GM21717 (cell line): ENCODE measurements around the gene TBATA.

Experiments used
- ATAC-seq: cut with Tn5 transposase; IDR thresholded peaks from one replicate; pipeline ENCODE4 v1.9.1; 2021; ENCODE audit warnings: mild to moderate bottlenecking, moderate library complexity; ENCODE audit not compliant: unreplicated experiment

The TBATA gene

DNA sequence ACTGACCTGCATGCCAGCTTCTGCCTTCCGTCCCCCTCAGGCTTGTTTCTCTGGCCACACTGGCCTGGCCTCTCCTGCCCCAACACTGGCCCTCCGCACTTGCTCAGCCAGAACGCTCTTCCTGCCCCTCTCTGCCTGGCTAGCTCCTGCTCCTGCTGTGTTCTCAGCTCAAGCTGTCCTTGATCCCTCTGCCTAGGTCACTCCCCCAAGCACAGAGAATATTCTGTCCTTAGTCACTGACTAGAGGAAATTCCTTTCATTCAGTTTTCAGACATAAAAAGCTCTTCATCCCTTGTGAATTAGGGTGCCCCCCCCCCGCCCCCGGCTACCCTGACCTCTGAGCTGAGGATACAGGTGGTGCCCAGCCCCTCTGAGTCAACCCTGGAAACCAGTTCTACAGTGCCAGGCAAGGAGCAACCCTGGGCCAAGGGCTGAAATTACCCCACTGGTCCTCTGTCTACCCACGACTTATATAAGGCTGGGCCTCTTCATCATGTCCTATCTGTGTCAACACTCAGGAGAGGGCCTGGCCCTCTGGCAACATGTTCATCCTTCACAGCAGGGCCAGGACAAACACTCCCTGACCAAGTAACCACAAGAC, 23.9 kb upstream of the TBATA start:
- no peak for ATAC-seq

- ATAC-seq = no peak
Measured at GRCh38 chr10:70807556-70807955, 22.4 kb upstream of the TBATA start.

DNA sequence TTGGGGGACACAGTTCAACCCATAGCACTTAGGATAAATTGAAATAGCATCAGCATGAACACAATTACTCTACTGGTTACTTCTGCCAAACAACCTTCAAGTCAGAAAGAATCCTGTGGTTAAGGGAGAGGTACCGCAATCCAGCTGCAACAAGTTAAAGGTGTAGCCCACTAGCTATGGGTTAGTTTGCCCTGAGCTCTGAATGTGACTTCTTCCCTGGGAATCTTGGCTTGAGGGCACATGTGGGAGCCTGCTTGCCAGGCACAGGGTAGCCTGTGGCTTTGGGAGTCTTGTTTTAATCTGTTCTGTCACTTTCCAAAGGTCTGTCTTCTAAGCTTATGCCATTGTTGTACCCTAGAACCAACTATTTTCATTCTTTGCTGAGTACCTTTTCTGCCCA, 21.7 kb upstream of the TBATA start:
- ATAC-seq = no peak

GRCh38 chr10:70805619-70806215, 20.5 kb upstream of the TBATA start:
- ATAC-seq = no peak

- no peak for ATAC-seq
Measured at GRCh38 chr10:70804421-70804808, 19.2 kb upstream of the TBATA start.

DNA sequence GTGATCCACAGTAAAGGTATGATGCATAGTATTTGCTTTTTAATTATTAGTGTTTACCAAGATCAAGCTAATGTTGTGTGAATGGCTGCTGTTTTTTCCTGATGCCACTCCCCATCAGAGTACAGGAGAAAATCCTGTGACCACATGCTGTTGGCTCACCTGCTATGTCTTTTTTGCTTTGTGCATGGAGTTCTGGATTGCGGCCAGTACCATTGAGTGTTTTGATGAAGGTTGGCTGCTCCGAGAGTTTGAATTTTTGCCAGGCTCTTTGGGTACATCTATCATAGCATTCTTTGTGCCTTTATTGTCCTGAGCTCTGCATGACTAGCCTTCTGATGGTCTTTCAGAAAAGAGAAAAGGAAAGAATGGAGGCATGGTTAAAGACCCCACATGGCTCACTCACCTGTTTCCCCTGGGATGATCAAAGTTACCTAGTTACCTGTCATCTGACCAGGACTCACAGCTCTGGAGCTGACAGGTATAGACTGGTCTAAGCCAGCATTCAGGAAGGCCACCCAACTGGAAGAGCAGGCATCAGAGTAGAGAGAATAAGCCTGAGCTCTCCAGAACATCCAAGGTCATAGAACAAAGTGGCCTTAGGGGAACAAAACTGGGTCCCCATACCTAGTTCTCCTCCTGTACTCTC, 18.7 kb upstream of the TBATA start:
- ATAC-seq = no peak

DNA sequence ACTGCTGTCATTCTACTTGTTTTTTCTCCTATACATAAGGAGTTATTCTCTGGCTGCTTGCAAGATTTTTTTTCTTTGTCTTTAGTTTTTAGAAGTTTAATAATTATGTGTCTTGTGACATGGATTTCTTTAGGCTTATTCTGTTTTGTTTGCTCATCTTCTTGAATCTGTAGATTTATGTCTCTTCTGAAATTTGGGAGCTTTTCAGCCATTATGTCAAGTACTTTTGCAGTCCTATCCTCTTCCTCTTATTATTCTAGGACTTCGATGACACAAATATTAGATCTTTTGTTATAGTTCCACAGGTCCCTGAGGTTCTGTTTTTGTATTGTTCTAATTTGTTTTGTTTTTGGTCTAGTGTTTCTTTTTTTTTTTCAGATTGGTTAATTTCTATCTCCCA, 16.7 kb upstream of the TBATA start:
- no peak for ATAC-seq

GRCh38 chr10:70799124-70799523, 13.9 kb upstream of the TBATA start:
- no peak for ATAC-seq

- ATAC-seq = no peak
Measured at GRCh38 chr10:70797840-70798239, 12.7 kb upstream of the TBATA start.

GRCh38 chr10:70795613-70796012, 10.4 kb upstream of the TBATA start:
- no peak for ATAC-seq

- no peak for ATAC-seq
Measured at GRCh38 chr10:70791386-70792039, 6.3 kb upstream of the TBATA start.

- no peak for ATAC-seq
Measured at GRCh38 chr10:70786799-70787415, 1.7 kb upstream of the TBATA start.

- ATAC-seq = no peak
Measured at GRCh38 chr10:70784471-70784870, 706 bp downstream of the TBATA start.

GRCh38 chr10:70784016-70784415, 1.2 kb downstream of the TBATA start:
- ATAC-seq = no peak

DNA sequence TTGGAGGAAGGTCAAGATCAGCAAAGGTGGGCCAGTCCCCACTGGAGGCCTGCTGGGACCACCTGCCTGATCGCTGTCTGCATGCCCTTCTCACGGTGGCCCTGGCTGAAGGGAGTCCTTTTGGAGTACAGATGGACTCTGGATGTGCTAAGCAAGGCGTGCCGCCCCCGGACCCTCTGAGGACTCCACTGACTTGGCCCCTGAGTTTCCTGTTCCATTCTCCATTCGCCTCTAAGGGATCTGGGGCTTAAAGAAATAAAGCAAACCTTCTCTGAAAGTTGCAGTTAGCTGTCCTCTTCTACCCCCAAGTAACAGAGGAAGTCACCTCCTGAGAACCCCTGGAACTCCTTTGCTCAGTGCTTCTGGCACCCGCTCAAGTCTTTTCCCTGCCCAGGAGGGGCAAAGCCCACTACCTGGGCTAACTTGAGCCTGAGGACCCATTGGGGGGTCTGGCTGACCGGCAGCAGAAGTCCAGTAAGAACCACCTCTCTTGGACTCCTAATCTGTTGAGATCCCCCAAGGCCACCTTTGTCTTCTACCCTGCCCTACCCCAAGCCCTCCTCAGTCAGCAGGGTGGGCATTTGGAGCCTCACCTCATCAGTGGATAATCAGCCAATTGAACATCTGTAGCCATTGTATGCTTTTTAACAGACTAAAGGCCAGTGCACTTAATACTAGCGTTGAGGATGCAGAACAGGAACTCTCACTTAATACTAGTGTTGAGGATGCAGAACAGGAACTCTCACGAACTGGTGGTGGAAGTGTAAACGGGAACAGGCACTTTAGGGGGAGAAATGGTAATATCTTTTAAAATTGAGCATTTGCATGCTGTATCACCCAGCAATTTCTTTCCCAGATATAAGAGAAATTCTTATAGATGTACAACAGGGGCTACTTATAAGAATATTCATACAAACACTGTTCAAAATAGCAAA, 2.2 kb downstream of the TBATA start:
- no peak for ATAC-seq

GRCh38 chr10:70782086-70782745, 3.0 kb downstream of the TBATA start:
- ATAC-seq = no peak

DNA sequence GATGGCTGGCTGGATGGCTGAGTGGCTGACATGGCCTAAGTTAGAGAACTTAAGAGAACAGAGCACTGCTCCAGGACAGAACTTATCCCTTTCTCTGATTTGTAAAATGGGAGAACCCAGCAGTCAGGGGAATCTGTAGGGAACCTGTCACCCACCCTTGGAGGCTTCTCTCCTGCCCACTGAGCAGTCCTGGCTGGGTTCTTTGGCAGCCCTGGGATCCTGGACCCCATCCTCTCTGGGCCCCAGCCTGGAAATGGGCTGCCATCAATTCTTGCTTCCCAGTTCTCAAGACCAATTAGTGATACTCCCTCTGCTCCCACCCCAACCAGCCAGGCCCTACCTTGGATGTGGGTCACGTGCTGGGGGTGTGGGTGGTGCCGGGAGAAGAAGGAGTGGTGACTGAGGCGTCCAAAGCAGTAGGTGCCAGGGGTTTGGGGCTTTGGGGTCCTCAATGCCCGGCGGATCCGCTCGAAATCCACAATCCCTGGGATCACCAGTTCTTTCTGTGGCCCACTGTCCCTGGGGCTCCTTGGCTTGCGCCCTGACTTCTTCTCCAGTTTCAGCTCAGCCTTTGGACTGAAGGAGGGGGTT, 3.6 kb downstream of the TBATA start:
- ATAC-seq = no peak

GRCh38 chr10:70780772-70781171, 4.4 kb downstream of the TBATA start:
- no peak for ATAC-seq

- no peak for ATAC-seq
Measured at GRCh38 chr10:70780370-70780760, 4.8 kb downstream of the TBATA start.
